ENCODE data around the gene BLZF1.

GRCh38 chr1:169348383-169349036, 19.5 kb upstream of the BLZF1 start:
- TF ChIP-seq, protein P1, sequence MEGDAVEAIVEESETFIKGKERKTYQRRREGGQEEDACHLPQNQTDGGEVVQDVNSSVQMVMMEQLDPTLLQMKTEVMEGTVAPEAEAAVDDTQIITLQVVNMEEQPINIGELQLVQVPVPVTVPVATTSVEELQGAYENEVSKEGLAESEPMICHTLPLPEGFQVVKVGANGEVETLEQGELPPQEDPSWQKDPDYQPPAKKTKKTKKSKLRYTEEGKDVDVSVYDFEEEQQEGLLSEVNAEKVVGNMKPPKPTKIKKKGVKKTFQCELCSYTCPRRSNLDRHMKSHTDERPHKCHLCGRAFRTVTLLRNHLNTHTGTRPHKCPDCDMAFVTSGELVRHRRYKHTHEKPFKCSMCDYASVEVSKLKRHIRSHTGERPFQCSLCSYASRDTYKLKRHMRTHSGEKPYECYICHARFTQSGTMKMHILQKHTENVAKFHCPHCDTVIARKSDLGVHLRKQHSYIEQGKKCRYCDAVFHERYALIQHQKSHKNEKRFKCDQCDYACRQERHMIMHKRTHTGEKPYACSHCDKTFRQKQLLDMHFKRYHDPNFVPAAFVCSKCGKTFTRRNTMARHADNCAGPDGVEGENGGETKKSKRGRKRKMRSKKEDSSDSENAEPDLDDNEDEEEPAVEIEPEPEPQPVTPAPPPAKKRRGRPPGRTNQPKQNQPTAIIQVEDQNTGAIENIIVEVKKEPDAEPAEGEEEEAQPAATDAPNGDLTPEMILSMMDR (IDR thresholded peaks at IDR 0.05) = peak; percentile 90
- no peak for TF ChIP-seq EZH2 (IDR thresholded peaks at IDR 0.05; ENCODE audit: borderline replicate concordance, insufficient read depth, low read depth, low read length, poor library complexity, severe bottlenecking)
